Transverse colon (tissue), 4 donors: Measurements from ENCODE around the gene HDHD5. TPM values are rescaled to one million over a fixed set of nuclear protein-coding genes. Genes with fewer than 3 reads are reported as not detected.

ENCODE experiments used
- DNase-seq: peaks from one replicate; pipeline ENCODE4 v3.0.0-alpha.2; 2019
- H3K27ac ChIP-seq, 4 donors: fragments of 200-600 bp; sonication (generic); 2 replicates each; pipeline ENCODE4 v1.5.1; 2016 to 2018; ENCODE audit warnings: inconsistent platforms in 4 of 4
- H3K27me3 ChIP-seq: fragments of 200-600 bp; sonication (generic); 2 replicates; pipeline ENCODE4 v1.5.1; 2017; ENCODE audit warnings: inconsistent platforms
- H3K36me3 ChIP-seq, 4 donors: fragments of 200-600 bp; sonication (generic); 2 replicates each; pipeline ENCODE4 v1.5.1; 2017 to 2019; ENCODE audit warnings: inconsistent platforms in 4 of 4
- H3K4me1 ChIP-seq, 4 donors: fragments of 200-600 bp; sonication (generic); 2 replicates each; pipeline ENCODE4 v1.5.1; 2017 to 2020; ENCODE audit warnings: inconsistent platforms in 4 of 4
- H3K4me3 ChIP-seq, 4 donors: fragments of 200-600 bp; sonication (generic); 1 replicate in 1 of 4; 2 replicates in 3 of 4; pipeline versions ENCODE4 v1.5.1 to v1.6.1; 2017 to 2019; ENCODE audit warnings: inconsistent platforms in 4 of 4
- H3K9me3 ChIP-seq, 2 donors: fragments of 200-600 bp; sonication (generic); 2 replicates each; pipeline ENCODE4 v1.5.1; 2017 to 2019; ENCODE audit warnings: inconsistent platforms in 2 of 2
- CTCF ChIP-seq, 5 experiments: fragments of 200-600 bp in 3 of 5; fragments of 450-650 bp in 2 of 5; sonication (generic) in 3 of 5; IDR thresholded peaks; 1 replicate in 2 of 5; 2 replicates in 3 of 5; pipeline ENCODE4 v1.5.1; 2016 to 2017; ENCODE audit warnings: antibody characterized with exemption in 5 of 5, inconsistent platforms in 3 of 5, mild to moderate bottlenecking in 2 of 5, moderate library complexity in 1 of 5
- EP300 ChIP-seq: sonication (generic); formaldehyde crosslinking; IDR thresholded peaks from one replicate; pipeline ENCODE4 v1.6.1; 2017; ENCODE audit warnings: antibody characterized with exemption, low read depth
- POLR2A ChIP-seq: fragments of 450-650 bp; IDR thresholded peaks from one replicate; pipeline ENCODE4 v1.6.1; 2016; ENCODE audit warnings: antibody characterized with exemption, mild to moderate bottlenecking, moderate library complexity
- POLR2AphosphoS5 ChIP-seq, 3 donors: sonication (generic); formaldehyde crosslinking; IDR thresholded peaks; one replicate each; pipeline ENCODE4 v1.6.1; 2016; ENCODE audit warnings: antibody characterized with exemption in 3 of 3
- WGBS, 2 donors: methylation state at CpG; one replicate each; pipeline ENCODE4 v1.1.5; 2018; ENCODE audit warnings: low coverage in 1 of 2; 5-methylcytosine and 5-hydroxymethylcytosine counted together
- in situ Hi-C, 4 donors: fragments of 200-750 bp; cut with MboI; loops; one replicate each; pipeline versions ENCODE4 v1.15.0 to v1.15.1; 2017; ENCODE audit warnings: low sequenced_read_pairs in 3 of 4, low pct_ligation_motif_present in 1 of 4, low pct_unique_long_range_greater_than_20kb in 1 of 4
- intact Hi-C: fragments of 100-400 bp; cut with DNase I; formaldehyde crosslinking; loops from one replicate; pipeline ENCODE4 v1.15.1; 2023; ENCODE audit warnings: low total_unique reads
- total RNA-seq, 4 donors: library from RNA; depleted of rRNA; stranded (reverse); fragments of >200 nt; gene quantifications; one replicate each; pipeline ENCODE4 v1.1.0, GENCODE V29; 2016

Gene HDHD5
- total RNA-seq, 4 donors from 2014 or later = 24.7 to 51.9 (median 42.3) TPM

GRCh38 chr22:17171153-17172028, 12.3 kb upstream of the HDHD5 start:
- Histone ChIP-seq H3K27ac (peak overlapping the region; percentile 91 to 94 (median 92)), H3K27me3 (no peaks in the 10 kb centered on the region), H3K9me3 (no peaks in the 10 kb centered on the region), H3K4me1 (peaks cover 0 to 12% (median 7%) of the 10 kb centered on the region in 4 donors), H3K36me3 (no peaks in the 10 kb centered on the region), H3K4me3 (peak overlapping the region; percentile 61 to 82 (median 74))
- in situ Hi-C loops (loop anchor here in 2 of 4 donors (10.0 kb wide), 2 partner anchors 97 to 333 kb away; no protein-coding TSS in a partner anchor), intact Hi-C loops (no loop called here)
- peak; percentile 92 for DNase-seq
- 0 to 2% methylated on average over 1 to 34 of the region's 83 CpGs for WGBS, 2 donors
- TF ChIP-seq POLR2AphosphoS5 (IDR thresholded peaks at IDR 0.05) (peak; percentile 8 to 15 (median 13)), POLR2A (peak; percentile 19), CTCF (IDR thresholded peaks at IDR 0.05) (peak; percentile 67 to 80 (median 75)), EP300 (no peak)

GRCh38 chr22:17167486-17167885, 8.4 kb upstream of the HDHD5 start:
- no peak for TF ChIP-seq CTCF (IDR thresholded peaks at IDR 0.05)
- TF ChIP-seq POLR2A = no peak
- TF ChIP-seq POLR2AphosphoS5 (IDR thresholded peaks at IDR 0.05) = no peak
- TF ChIP-seq EP300 = no peak
- Histone ChIP-seq H3K36me3 (no peaks in the 10 kb centered on the region), H3K4me3 (no peak overlapping the region), H3K27ac (no peak overlapping the region), H3K27me3 (no peaks in the 10 kb centered on the region), H3K9me3 (no peaks in the 10 kb centered on the region), H3K4me1 (peaks cover 0 to 12% (median 6%) of the 10 kb centered on the region in 4 donors)
- in situ Hi-C loops (no loop called here), intact Hi-C loops (no loop called here)
- no peak for DNase-seq
- WGBS, 2 donors = 26 to 53% methylated on average over 3 to 7 of the region's 7 CpGs

- intact Hi-C loops = no loop called here
- H3K36me3 ChIP-seq = no peaks in the 10 kb centered on the region
Observed at GRCh38 chr22:17164392-17165024, 5.4 kb upstream of the HDHD5 start.

More at GRCh38 chr22:17164392-17165024, 5.4 kb upstream of the HDHD5 start:
- no peak overlapping the region for H3K4me3 ChIP-seq
- no peaks in the 10 kb centered on the region for H3K27me3 ChIP-seq
- 70 to 89% methylated on average over 2 to 3 of the region's 3 CpGs for WGBS, 2 donors
- H3K27ac ChIP-seq = no peak overlapping the region
- in situ Hi-C loops = no loop called here
- TF ChIP-seq EP300 (no peak), CTCF (IDR thresholded peaks at IDR 0.05) (no peak), POLR2A (no peak), POLR2AphosphoS5 (IDR thresholded peaks at IDR 0.05) (no peak)
- H3K4me1 ChIP-seq = peaks cover 4 to 9% (median 6%) of the 10 kb centered on the region in 4 donors
- H3K9me3 ChIP-seq = no peaks in the 10 kb centered on the region
- DNase-seq = no peak
